CD8-positive, alpha-beta memory T cell (primary cell): Measurements from ENCODE around the gene STAP1. TPM values are rescaled to one million over a fixed set of nuclear protein-coding genes. Genes with fewer than 3 reads are reported as not detected.
"Not testable (repeated sequence)": the region's sequence is repeated elsewhere in the genome, so short reads cannot be mapped to it uniquely, and the experiment has no call there.

Experiments
- CTCF ChIA-PET: fragments of 350-600 bp; sonication (Branson Sonifier 250); formaldehyde crosslinking; loops from one replicate; lab custom pipeline; 2021; ENCODE audit warnings: antibody characterized with exemption; lab: Charles Lee
- POLR2A ChIA-PET: fragments of 350-600 bp; sonication (Branson Sonifier 250); formaldehyde crosslinking; loops from one replicate; lab custom pipeline; 2021; ENCODE audit warnings: antibody characterized with exemption; lab: Charles Lee
- DNase-seq, 5 donors: peaks; one replicate each; pipeline versions ENCODE4 v3.0.0 to v3.0.0-alpha.2; 2020 to 2022; ENCODE audit warnings: mixed read lengths in 1 of 5
- H3K27ac ChIP-seq: one replicate; pipeline ENCODE4 v1.7.0; 2013; ENCODE audit warnings: low read depth, mild to moderate bottlenecking, low read length, moderate library complexity
- H3K27me3 ChIP-seq: 2 replicates; pipeline ENCODE4 v1.7.0; 2013; ENCODE audit warnings: low read length, mild to moderate bottlenecking; ENCODE audit not compliant: insufficient read depth, poor library complexity, severe bottlenecking
- H3K36me3 ChIP-seq: 2 replicates; pipeline ENCODE4 v1.7.0; 2013; ENCODE audit warnings: mild to moderate bottlenecking, low read length, moderate library complexity; ENCODE audit not compliant: insufficient read depth
- H3K4me1 ChIP-seq: 2 replicates; pipeline ENCODE4 v1.7.0; 2013; ENCODE audit warnings: mild to moderate bottlenecking, low read length, moderate library complexity; ENCODE audit not compliant: insufficient read depth
- H3K4me3 ChIP-seq: 2 replicates; pipeline ENCODE4 v1.7.0; 2013; ENCODE audit warnings: mild to moderate bottlenecking, low read length
- H3K9me3 ChIP-seq: 2 replicates; pipeline ENCODE4 v1.7.0; 2013; ENCODE audit warnings: mild to moderate bottlenecking, low read length
- H3K27ac Mint-ChIP-seq, 8 donors: one replicate each; pipeline ENCODE4 v1.8.0; 2020 to 2021; ENCODE audit warnings: mixed read lengths in 8 of 8, mild to moderate bottlenecking in 6 of 8, inconsistent platforms in 3 of 8, moderate library complexity in 3 of 8
- H3K27me3 Mint-ChIP-seq, 2 donors: one replicate each; pipeline ENCODE4 v1.8.0; 2020 to 2021; ENCODE audit warnings: mixed read lengths in 2 of 2, mild to moderate bottlenecking in 1 of 2, moderate library complexity in 1 of 2
- H3K36me3 Mint-ChIP-seq, 3 donors: one replicate each; pipeline ENCODE4 v1.8.0; 2020 to 2021; ENCODE audit warnings: mixed read lengths in 3 of 3, inconsistent platforms in 1 of 3, mild to moderate bottlenecking in 1 of 3
- H3K4me1 Mint-ChIP-seq, 3 donors: one replicate each; pipeline ENCODE4 v1.8.0; 2020 to 2021; ENCODE audit warnings: mixed read lengths in 3 of 3, inconsistent platforms in 1 of 3, mild to moderate bottlenecking in 1 of 3
- H3K4me3 Mint-ChIP-seq, 7 donors: one replicate each; pipeline ENCODE4 v1.8.0; 2020 to 2021; ENCODE audit warnings: mixed read lengths in 7 of 7, mild to moderate bottlenecking in 6 of 7, moderate library complexity in 4 of 7, inconsistent platforms in 2 of 7
- H3K9me3 Mint-ChIP-seq, 5 donors: one replicate each; pipeline ENCODE4 v1.8.0; 2020 to 2022; ENCODE audit warnings: mixed read lengths in 5 of 5, mild to moderate bottlenecking in 3 of 5, moderate library complexity in 2 of 5, inconsistent platforms in 1 of 5
- polyA plus RNA-seq: library from polyadenylated mRNA; unstranded; fragments of 300-500 nt; fragmentation: Illumina TruSeq; gene quantifications from one replicate; pipeline ENCODE4 v1.2.3, GENCODE V29; 2021
- total RNA-seq, 2 experiments: library from RNA; stranded (reverse); gene quantifications; one replicate each; pipeline ENCODE4 v1.2.3, GENCODE V29; 2021

Gene STAP1
- total and polyA plus RNA-seq, 3 experiments from 2014 or later: 0.40 to 2.6 (median 1.1) TPM

DNA sequence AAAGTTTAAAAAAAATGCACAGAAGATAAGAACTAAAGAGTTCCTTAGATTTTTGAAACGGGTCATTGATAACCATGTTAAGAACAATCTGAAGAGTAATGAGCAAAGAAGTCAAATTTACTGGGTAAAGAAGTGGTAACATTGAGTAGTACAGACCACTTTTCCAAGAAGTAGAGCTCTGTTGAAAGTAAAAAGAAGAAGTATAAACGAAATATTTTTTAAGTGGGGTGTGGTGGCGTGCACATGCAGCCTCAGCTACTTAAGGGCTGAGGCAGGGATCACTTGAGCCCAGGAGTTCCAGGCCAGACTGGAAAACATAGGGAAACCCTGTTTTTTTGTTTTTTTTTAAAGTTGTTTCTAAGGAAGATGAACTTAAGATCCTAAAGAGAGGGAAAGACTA is 74.0 kb downstream of the STAP1 start:
- H3K27ac Mint-ChIP-seq: peak overlapping the region in 1 of 8 donors; percentile 55
- no peak overlapping the region for H3K4me3 ChIP-seq
- no peak overlapping the region for H3K27ac ChIP-seq
- no peaks in the 10 kb centered on the region for H3K4me1 Mint-ChIP-seq
- no peaks in the 10 kb centered on the region for H3K27me3 Mint-ChIP-seq
- H3K36me3 Mint-ChIP-seq: peaks cover 4 to 78% (median 25%) of the 10 kb centered on the region in 3 donors
- peaks cover 19% of the 10 kb centered on the region for H3K36me3 ChIP-seq
- H3K4me3 Mint-ChIP-seq: no peak overlapping the region
- H3K27me3 ChIP-seq: no peaks in the 10 kb centered on the region
- no peaks in the 10 kb centered on the region for H3K4me1 ChIP-seq
- no peaks in the 10 kb centered on the region for H3K9me3 ChIP-seq
- no peak for DNase-seq
- no peaks in the 10 kb centered on the region for H3K9me3 Mint-ChIP-seq
- POLR2A ChIA-PET: no interaction called here
- CTCF ChIA-PET: no interaction called here

DNA sequence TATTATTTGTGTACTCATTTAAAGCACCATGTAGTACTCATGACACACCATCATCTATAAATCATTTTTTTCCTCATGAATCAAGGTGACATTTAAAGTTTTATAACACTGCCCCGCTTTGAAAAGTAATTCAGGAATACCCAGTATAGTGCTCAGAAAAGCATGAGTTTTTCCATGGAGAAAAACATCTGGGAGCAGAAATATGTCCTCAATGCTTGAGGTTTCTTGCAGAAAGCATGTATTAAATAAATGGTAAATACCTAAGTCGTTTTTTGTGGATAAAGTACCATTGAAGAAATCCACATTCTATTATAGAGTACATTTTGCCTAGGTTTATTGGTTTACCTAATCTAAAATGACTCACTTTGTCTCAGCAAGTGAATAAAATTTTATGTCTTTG is 76.2 kb downstream of the STAP1 start:
- no peaks in the 10 kb centered on the region for H3K9me3 ChIP-seq
- H3K4me3 ChIP-seq: no peak overlapping the region
- H3K9me3 Mint-ChIP-seq: no peaks in the 10 kb centered on the region
- H3K4me3 Mint-ChIP-seq: no peak overlapping the region
- no peaks in the 10 kb centered on the region for H3K4me1 ChIP-seq
- POLR2A ChIA-PET: no interaction called here
- H3K27ac ChIP-seq: no peak overlapping the region
- H3K36me3 ChIP-seq: peaks cover 24% of the 10 kb centered on the region
- H3K27ac Mint-ChIP-seq: peak overlapping the region in 1 of 8 donors; percentile 2
- H3K27me3 Mint-ChIP-seq: no peaks in the 10 kb centered on the region
- H3K36me3 Mint-ChIP-seq: peaks cover 15 to 75% (median 32%) of the 10 kb centered on the region in 3 donors
- CTCF ChIA-PET: no interaction called here
- H3K27me3 ChIP-seq: no peaks in the 10 kb centered on the region
- no peaks in the 10 kb centered on the region for H3K4me1 Mint-ChIP-seq
- DNase-seq: no peak

DNA sequence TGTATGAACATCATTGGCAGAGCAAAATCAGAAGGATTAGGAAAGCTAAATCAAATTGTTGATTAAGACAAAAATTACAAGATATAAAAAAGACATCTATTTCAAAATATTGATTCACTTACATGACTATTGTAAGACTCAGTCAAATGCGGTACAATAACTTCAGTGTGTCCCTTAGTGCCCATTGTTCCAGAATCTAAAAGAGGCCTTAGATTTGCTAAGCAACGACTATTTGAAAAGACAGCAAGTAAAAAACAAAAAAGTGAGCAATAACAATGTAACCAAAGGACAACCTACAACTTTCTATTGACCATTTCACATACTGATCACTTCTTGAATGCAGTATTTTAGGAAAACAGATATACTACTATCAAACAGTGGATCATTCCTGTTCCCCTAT is 76.8 kb downstream of the STAP1 start:
- H3K36me3 ChIP-seq: peaks cover 24% of the 10 kb centered on the region
- peak overlapping the region in 1 of 8 donors; percentile 50 for H3K27ac Mint-ChIP-seq
- no peaks in the 10 kb centered on the region for H3K27me3 ChIP-seq
- no peak for DNase-seq
- peaks cover 0 to 2% (median 0%) of the 10 kb centered on the region in 3 donors for H3K4me1 Mint-ChIP-seq
- peaks cover 15 to 74% (median 35%) of the 10 kb centered on the region in 3 donors for H3K36me3 Mint-ChIP-seq
- ChIA-PET POLR2A (no interaction called here), CTCF (no interaction called here)
- no peak overlapping the region for H3K27ac ChIP-seq
- no peaks in the 10 kb centered on the region for H3K27me3 Mint-ChIP-seq
- no peaks in the 10 kb centered on the region for H3K9me3 ChIP-seq
- H3K4me1 ChIP-seq: no peaks in the 10 kb centered on the region
- no peak overlapping the region for H3K4me3 Mint-ChIP-seq
- H3K9me3 Mint-ChIP-seq: no peaks in the 10 kb centered on the region
- no peak overlapping the region for H3K4me3 ChIP-seq

DNA sequence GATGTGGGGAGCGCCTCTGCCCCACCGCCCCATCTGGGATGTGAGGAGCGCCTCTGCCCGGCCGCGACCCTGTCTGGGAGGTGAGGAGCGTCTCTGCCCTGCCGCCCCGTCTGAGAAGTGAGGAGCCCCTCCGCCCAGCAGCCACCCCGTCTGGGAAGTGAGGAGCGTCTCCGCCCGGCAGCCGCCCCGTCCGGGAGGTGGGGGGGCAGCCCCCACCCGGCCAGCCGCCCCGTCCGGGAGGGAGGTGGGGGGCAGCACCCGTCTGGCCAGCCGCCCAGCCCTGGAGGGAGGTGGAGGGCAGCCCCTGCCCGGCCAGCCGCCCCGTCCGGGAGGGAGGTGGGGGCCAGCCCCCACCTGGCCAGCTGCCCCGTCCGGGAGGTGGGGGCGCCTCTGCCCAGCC is 78.5 kb downstream of the STAP1 start:
- H3K4me3 ChIP-seq, H3K4me1 Mint-ChIP-seq, POLR2A ChIA-PET, H3K4me3 Mint-ChIP-seq, DNase-seq, H3K27ac Mint-ChIP-seq, H3K27me3 Mint-ChIP-seq, CTCF ChIA-PET, H3K27ac ChIP-seq, H3K9me3 ChIP-seq, H3K9me3 Mint-ChIP-seq, H3K27me3 ChIP-seq, H3K4me1 ChIP-seq: not testable (repeated sequence)
- H3K36me3 Mint-ChIP-seq: peaks cover 15 to 66% (median 34%) of the 10 kb centered on the region in 3 donors
- H3K36me3 ChIP-seq: peaks cover 18% of the 10 kb centered on the region

DNA sequence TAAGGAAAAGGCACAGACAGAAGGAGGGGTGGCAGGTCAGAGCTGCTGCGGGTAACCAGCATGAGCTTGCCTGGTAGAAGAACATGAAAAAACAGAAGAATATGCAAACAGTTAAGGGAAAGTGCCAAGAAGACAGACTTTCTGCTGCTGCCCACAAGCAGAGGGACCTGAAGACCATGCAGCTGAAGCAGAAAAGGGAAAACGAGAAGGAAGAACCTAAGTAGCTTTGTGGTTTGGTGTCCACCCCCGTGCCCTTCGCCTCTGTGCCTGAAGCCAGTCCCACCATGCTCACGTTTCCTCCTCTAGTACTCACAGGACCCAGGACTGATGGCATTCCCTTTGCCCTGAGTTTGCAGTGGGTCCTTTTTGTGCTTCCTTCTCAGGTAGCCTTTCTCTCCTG is 79.6 kb downstream of the STAP1 start:
- Histone ChIP-seq H3K4me1 (no peaks in the 10 kb centered on the region), H3K27ac (no peak overlapping the region), H3K36me3 (peaks cover 14% of the 10 kb centered on the region), H3K27me3 (no peaks in the 10 kb centered on the region), H3K4me3 (no peak overlapping the region), H3K9me3 (no peaks in the 10 kb centered on the region)
- H3K4me3 Mint-ChIP-seq: no peak overlapping the region
- no peaks in the 10 kb centered on the region for H3K9me3 Mint-ChIP-seq
- peaks cover 15 to 62% (median 36%) of the 10 kb centered on the region in 3 donors for H3K36me3 Mint-ChIP-seq
- CTCF ChIA-PET: no interaction called here
- POLR2A ChIA-PET: no interaction called here
- no peak for DNase-seq
- no peaks in the 10 kb centered on the region for H3K27me3 Mint-ChIP-seq
- H3K4me1 Mint-ChIP-seq: peaks cover 0 to 5% (median 2%) of the 10 kb centered on the region in 3 donors
- H3K27ac Mint-ChIP-seq: peak overlapping the region in 2 of 8 donors; percentile 74 to 77

DNA sequence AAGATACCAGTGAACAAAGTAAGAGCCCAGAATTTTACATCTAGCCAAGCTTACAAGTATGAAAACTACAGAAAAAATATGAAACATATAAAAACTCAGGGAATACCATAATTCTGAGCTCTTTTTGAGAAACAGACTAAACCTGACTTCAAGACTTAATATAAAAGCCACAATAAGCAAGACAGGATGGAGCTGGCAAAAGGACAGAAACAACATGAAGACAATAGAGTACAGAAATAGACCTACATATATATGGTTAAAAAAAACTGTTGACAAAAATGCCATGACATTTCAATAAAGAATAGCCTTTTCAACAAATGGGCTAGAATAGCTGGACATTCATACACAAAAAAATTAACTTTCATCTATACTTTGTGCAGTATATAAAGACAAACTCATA is 93.0 kb downstream of the STAP1 start:
- Histone ChIP-seq H3K4me3 (no peak overlapping the region), H3K9me3 (no peaks in the 10 kb centered on the region), H3K27ac (no peak overlapping the region), H3K36me3 (no peaks in the 10 kb centered on the region), H3K27me3 (no peaks in the 10 kb centered on the region), H3K4me1 (no peaks in the 10 kb centered on the region)
- H3K27me3 Mint-ChIP-seq: no peaks in the 10 kb centered on the region
- no peak overlapping the region for H3K4me3 Mint-ChIP-seq
- H3K27ac Mint-ChIP-seq: peak overlapping the region in 1 of 8 donors; percentile 20
- H3K9me3 Mint-ChIP-seq: peaks cover 0 to 2% (median 0%) of the 10 kb centered on the region in 5 donors
- ChIA-PET CTCF (no interaction called here), POLR2A (no interaction called here)
- peaks cover 33 to 71% (median 38%) of the 10 kb centered on the region in 3 donors for H3K36me3 Mint-ChIP-seq
- peaks cover 2 to 7% (median 7%) of the 10 kb centered on the region in 3 donors for H3K4me1 Mint-ChIP-seq
- DNase-seq: no peak

Other genes starting within 250 kb of the STAP1 start
- 10 to 100 TPM; 20.2 to 25.0 TPM for gene CENPC, start 13.2 kb upstream of the STAP1 start, total RNA-seq
- gene CENPC, start 13.2 kb upstream of the STAP1 start, polyA plus RNA-seq: 19.3 TPM
- 10 to 100 TPM; 69.6 to 71.6 TPM for gene UBA6, start 142.4 kb downstream of the STAP1 start, total RNA-seq
- gene UBA6, start 142.4 kb downstream of the STAP1 start, polyA plus RNA-seq: 23.3 TPM
- gene GNRHR, start 195.7 kb downstream of the STAP1 start, total RNA-seq: not detected
- not detected for gene GNRHR, start 195.7 kb downstream of the STAP1 start, polyA plus RNA-seq